ENCODE data around the gene RNF212B.

The RNF212B gene

GRCh38 chr14:23249824-23250223, 12.1 kb downstream of the RNF212B start:
- TF ChIP-seq, protein P1, sequence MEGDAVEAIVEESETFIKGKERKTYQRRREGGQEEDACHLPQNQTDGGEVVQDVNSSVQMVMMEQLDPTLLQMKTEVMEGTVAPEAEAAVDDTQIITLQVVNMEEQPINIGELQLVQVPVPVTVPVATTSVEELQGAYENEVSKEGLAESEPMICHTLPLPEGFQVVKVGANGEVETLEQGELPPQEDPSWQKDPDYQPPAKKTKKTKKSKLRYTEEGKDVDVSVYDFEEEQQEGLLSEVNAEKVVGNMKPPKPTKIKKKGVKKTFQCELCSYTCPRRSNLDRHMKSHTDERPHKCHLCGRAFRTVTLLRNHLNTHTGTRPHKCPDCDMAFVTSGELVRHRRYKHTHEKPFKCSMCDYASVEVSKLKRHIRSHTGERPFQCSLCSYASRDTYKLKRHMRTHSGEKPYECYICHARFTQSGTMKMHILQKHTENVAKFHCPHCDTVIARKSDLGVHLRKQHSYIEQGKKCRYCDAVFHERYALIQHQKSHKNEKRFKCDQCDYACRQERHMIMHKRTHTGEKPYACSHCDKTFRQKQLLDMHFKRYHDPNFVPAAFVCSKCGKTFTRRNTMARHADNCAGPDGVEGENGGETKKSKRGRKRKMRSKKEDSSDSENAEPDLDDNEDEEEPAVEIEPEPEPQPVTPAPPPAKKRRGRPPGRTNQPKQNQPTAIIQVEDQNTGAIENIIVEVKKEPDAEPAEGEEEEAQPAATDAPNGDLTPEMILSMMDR (conservative IDR thresholded peaks at IDR 0.05; ENCODE audit: low read depth, low read length): no peak
- H3K27me3 ChIP-seq (ENCODE audit: insufficient read depth, low read depth): no peaks in the 10 kb centered on the region
- H3K36me3 ChIP-seq (ENCODE audit: insufficient read depth): no peaks in the 10 kb centered on the region
- no peaks in the 10 kb centered on the region for H3K4me1 ChIP-seq (ENCODE audit: low read depth, poor library complexity, severe bottlenecking)
- no peaks in the 10 kb centered on the region for H3K79me2 ChIP-seq (ENCODE audit: insufficient read depth, low read depth)
- no peak overlapping the region for H3K9ac ChIP-seq
- H2AFZ ChIP-seq (ENCODE audit: low read depth): no peak overlapping the region
- H3K4me2 ChIP-seq: no peak overlapping the region
- H3K27ac ChIP-seq: no peak overlapping the region
- H3K4me3 ChIP-seq (IDR thresholded peaks at IDR 0.05; ENCODE audit: insufficient read depth, low read depth, low read length): no peak overlapping the region
- no peaks in the 10 kb centered on the region for H4K20me1 ChIP-seq (ENCODE audit: insufficient read depth)

- H3K4me3 ChIP-seq (IDR thresholded peaks at IDR 0.05; ENCODE audit: insufficient read depth, low read depth, low read length): no peak overlapping the region
- no peak overlapping the region for H3K27ac ChIP-seq
- H3K4me1 ChIP-seq (ENCODE audit: low read depth, poor library complexity, severe bottlenecking): no peaks in the 10 kb centered on the region
- no peak overlapping the region for H3K9ac ChIP-seq
- H3K79me2 ChIP-seq (ENCODE audit: insufficient read depth, low read depth): no peaks in the 10 kb centered on the region
- no peaks in the 10 kb centered on the region for H3K27me3 ChIP-seq (ENCODE audit: insufficient read depth, low read depth)
- H4K20me1 ChIP-seq (ENCODE audit: insufficient read depth): no peaks in the 10 kb centered on the region
- H3K36me3 ChIP-seq (ENCODE audit: insufficient read depth): no peaks in the 10 kb centered on the region
- no peak overlapping the region for H2AFZ ChIP-seq (ENCODE audit: low read depth)
- H3K4me2 ChIP-seq: no peak overlapping the region
- TF ChIP-seq, protein P1 (conservative IDR thresholded peaks at IDR 0.05; ENCODE audit: low read depth, low read length): no peak
Measured at GRCh38 chr14:23252006-23252405, 14.3 kb downstream of the RNF212B start.

DNA sequence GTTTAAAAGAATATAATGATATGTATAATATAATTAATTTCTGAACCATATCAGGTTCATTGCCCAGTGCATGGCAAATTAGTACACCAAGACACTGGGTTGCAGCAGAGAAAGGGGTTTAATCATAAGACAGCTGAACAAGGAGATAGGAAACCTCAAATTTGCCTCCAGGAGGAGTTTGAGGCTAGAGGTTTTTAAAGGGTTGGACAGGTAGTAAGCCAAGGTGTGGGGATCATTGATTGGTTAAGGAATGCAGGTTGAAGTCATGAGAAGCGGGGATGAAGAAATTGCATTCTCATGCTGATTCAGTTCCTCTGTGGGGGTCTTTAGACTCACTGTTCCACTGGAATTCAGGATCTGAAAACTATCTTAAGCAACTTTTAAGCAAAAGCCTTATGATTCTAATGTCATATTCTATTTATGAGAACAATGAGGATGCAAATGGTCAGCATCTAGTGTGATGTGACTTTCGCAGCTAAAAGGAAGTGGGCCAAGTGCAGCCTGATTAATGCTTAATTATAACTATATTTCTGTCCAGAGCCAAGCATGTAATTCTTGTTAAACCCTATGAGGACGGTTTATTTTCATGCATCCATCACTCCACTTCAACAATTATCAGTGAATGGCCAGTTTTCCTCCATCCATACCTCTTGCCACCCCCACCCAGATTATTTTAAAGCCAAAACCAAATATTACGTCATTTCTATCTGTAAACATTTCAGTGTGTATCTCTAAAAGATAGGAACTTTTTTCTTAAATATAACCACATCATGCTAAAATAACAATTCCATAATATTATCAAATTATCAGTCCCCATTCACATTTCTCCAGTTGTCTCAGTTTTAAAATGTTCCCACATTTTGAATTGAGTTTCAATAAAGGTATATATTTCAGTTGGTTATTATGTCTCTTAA, 14.9 kb downstream of the RNF212B start:
- H3K4me3 ChIP-seq (IDR thresholded peaks at IDR 0.05; ENCODE audit: insufficient read depth, low read depth, low read length): no peak overlapping the region
- no peaks in the 10 kb centered on the region for H3K36me3 ChIP-seq (ENCODE audit: insufficient read depth)
- no peaks in the 10 kb centered on the region for H3K79me2 ChIP-seq (ENCODE audit: insufficient read depth, low read depth)
- no peaks in the 10 kb centered on the region for H4K20me1 ChIP-seq (ENCODE audit: insufficient read depth)
- H2AFZ ChIP-seq (ENCODE audit: low read depth): no peak overlapping the region
- TF ChIP-seq, protein P1 (conservative IDR thresholded peaks at IDR 0.05; ENCODE audit: low read depth, low read length): no peak
- H3K27ac ChIP-seq: no peak overlapping the region
- H3K9ac ChIP-seq: no peak overlapping the region
- no peaks in the 10 kb centered on the region for H3K4me1 ChIP-seq (ENCODE audit: low read depth, poor library complexity, severe bottlenecking)
- no peak overlapping the region for H3K4me2 ChIP-seq
- H3K27me3 ChIP-seq (ENCODE audit: insufficient read depth, low read depth): no peaks in the 10 kb centered on the region

GRCh38 chr14:23258256-23258655, 20.5 kb downstream of the RNF212B start:
- Histone ChIP-seq H4K20me1 (ENCODE audit: insufficient read depth) (no peaks in the 10 kb centered on the region), H2AFZ (ENCODE audit: low read depth) (no peak overlapping the region), H3K4me2 (no peak overlapping the region), H3K27ac (no peak overlapping the region), H3K9ac (no peak overlapping the region), H3K4me3 (IDR thresholded peaks at IDR 0.05; ENCODE audit: insufficient read depth, low read depth, low read length) (no peak overlapping the region), H3K4me1 (ENCODE audit: low read depth, poor library complexity, severe bottlenecking) (no peaks in the 10 kb centered on the region), H3K27me3 (ENCODE audit: insufficient read depth, low read depth) (no peaks in the 10 kb centered on the region), H3K36me3 (ENCODE audit: insufficient read depth) (no peaks in the 10 kb centered on the region), H3K79me2 (ENCODE audit: insufficient read depth, low read depth) (no peaks in the 10 kb centered on the region)
- TF ChIP-seq, protein P1 (conservative IDR thresholded peaks at IDR 0.05; ENCODE audit: low read depth, low read length): no peak
